Measurements from ENCODE around the gene CKAP5.

DNA sequence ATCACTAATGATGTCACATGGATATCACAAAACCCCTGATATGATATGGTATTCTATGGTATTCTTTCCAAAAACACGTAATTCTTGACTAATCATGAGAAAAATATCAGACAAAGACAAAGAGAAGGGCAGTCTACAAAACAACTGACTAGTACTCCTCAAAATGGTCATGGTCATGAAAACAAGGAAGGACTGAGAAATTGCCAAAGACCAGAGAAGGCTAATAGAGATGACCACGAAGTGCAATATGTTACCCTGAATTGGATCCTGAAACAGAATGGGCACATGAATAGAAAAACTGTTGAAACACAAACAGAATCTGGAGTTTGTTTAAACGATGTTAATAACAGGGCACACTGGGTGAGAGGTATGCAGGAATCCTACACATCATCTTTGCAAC, 10.2 kb downstream of the CKAP5 start:
- no peak for TF ChIP-seq POLR2AphosphoS5 (IDR thresholded peaks at IDR 0.05)
- TF ChIP-seq, protein P1, sequence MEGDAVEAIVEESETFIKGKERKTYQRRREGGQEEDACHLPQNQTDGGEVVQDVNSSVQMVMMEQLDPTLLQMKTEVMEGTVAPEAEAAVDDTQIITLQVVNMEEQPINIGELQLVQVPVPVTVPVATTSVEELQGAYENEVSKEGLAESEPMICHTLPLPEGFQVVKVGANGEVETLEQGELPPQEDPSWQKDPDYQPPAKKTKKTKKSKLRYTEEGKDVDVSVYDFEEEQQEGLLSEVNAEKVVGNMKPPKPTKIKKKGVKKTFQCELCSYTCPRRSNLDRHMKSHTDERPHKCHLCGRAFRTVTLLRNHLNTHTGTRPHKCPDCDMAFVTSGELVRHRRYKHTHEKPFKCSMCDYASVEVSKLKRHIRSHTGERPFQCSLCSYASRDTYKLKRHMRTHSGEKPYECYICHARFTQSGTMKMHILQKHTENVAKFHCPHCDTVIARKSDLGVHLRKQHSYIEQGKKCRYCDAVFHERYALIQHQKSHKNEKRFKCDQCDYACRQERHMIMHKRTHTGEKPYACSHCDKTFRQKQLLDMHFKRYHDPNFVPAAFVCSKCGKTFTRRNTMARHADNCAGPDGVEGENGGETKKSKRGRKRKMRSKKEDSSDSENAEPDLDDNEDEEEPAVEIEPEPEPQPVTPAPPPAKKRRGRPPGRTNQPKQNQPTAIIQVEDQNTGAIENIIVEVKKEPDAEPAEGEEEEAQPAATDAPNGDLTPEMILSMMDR (IDR thresholded peaks at IDR 0.05), result no peak
- no peak for TF ChIP-seq EP300 (IDR thresholded peaks at IDR 0.05)

All from gastroesophageal sphincter (tissue), 3 donors.